Bone marrow (tissue), 2 donors: ENCODE results near the gene FBXO34.
"Not testable (repeated sequence)": the region's sequence is repeated elsewhere in the genome, so short reads cannot be mapped to it uniquely, and the experiment has no call there.

Source experiments
- DNase-seq, 2 donors: peaks; one replicate each; lab custom pipeline; 2025; lab: John Stamatoyannopoulos, UW

The FBXO34 gene

DNA sequence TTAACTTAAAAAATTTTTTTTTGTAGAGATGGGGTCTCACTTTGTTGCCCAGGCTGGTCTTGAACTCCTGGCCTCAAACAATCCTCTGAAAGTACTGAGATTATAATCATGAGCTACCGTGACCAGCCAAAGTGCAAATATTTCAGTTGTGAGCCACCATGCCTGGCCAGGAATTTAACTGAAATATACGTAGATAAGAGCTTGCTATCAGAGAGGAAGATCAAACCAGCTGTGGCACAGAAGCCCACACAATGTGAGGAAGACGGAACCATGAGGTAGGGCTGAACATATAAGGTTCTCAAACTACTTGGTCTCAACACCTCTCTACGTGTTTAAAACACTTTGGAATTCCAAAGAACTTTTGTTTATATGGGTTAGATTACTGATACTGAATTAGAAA lies 111.3 kb downstream of the FBXO34 start:
- no peak for DNase-seq

DNA sequence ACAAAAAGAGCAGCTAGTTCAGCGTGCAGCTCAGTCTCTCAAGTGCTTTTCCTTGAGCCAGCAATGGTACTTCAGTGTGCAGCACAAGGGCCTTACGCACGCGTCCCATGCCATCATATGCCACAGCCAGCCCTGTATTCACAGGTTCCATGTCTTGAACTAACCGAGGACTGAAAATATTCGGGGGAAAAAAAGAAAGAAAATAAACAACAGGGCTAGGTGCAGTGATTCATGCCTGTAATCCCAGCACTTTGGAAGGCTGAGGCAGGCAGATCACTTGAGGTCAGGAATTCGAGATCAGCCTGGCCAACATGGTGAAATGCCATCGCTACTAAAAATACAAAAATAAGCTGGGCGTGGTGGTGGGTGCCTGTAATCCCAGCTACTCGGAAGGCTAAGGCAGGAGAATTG lies 111.8 kb downstream of the FBXO34 start:
- not testable (repeated sequence) for DNase-seq

DNA sequence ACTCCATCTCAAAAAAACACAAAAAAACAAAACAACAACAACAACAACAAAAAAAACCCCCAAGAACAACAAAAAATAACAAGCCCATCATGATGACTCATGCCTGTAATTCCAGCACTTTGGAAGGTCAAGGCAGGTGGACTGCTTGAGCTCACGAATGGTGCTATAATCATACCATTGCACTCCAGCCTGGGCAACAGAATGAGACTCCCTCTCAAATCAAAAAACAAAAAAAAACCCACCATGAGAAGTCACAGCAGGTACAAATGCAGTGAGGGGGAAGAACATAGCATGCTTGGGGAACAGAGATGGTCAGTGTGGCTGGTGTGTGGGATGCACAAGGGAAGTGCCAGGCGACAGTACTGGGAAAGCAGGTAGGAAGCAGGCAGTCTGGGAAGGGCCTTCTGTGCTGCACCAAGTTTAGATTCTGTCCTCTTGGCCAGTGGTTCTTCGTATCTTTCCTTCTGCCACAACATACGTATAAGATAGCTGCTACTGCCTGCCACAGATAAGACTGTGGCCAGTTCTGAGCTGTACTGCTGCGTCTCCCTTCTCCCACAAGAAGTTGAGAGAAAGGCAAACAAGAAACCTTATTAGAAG lies 112.4 kb downstream of the FBXO34 start:
- DNase-seq: no peak

DNA sequence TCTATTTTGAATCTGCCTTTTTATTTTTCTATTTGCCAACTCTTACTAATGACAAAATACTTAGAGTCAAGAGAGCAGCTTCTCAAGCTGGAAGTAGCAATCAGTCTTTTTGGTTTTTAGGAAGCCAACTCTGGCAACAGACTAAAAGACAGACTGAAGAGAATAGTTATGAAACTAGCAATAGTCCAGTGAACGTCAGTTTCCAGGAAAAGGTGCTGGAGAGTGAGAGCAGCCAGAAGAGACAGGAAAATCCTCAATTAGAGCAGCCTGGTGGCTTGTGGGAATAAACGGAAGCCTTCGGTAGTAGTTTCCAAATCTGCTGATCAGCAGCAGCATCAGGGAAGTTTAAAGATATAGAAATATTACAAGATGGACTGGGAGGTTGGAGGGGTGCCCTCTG lies 113.3 kb downstream of the FBXO34 start:
- no peak for DNase-seq

DNA sequence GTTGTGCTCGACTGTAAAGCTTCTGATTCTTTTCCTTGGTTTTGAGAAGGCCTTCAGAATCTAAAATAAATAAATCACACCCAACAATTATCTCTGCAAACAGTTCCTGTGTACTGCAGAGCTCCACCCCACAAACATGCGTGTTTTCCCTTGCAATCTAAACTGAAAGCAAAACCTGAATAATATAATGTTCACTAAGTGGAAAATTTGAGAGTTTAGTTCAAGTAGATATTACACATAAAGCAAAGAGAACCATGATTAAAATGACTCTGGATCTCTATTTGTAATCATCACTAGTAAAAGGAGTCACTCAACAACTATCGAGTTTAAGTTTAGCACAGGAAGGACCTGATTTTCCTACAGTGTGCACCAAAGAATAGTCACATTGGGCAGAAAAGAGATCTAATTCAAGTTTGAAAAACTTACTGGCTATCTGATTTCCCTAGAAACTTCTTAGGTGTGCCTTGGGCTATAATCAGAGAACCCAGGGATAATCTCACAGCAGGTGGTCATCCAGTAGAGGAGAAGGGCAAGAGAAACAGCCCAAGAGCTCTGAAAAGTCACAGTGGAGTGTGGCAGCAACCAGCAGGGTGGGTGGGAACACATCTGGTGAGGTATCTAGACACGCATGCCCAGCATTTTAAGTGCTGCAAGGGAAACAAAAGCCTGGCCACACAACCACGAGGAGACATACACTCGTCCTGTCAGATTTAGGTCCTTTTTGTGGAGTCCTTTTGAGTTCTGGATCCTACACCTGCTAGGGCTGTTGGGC lies 115.0 kb downstream of the FBXO34 start:
- no peak for DNase-seq

DNA sequence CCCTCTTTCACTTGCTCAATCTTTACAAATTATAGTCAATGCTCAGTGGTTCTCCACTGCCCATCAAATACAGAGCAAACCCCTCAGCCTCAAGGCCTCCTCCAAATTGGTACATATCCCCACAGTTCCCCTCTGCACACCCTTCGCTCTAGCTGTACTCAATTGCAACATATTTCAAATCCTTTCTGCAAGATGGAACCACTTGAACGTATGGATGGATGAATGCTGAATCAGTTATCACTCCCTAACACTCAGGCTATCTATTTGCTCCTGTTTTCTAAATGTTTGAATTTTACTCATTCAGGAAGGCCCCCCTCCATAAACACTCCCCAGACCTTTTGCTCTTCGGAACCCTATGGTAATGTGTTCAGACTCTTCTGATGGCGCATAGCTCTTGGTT lies 115.9 kb downstream of the FBXO34 start:
- no peak for DNase-seq

DNA sequence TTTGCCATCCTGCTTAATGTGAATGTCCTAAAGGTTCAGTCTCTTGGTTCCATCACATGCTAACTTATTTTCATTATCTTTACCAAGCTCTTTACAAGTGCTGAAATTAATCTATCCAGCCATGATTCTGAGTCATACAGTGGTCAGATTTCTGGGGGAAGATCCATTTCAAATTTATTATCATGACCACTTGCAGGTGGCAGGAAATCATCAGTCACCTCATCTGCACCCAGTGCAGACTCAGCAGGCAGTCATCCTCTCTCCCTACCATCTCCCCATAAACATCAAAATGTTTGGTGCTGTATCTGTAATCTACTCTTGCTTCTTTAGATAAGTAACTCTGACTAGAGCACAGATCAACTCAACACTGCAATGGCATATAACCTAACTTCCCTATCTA lies 116.9 kb downstream of the FBXO34 start:
- no peak for DNase-seq

DNA sequence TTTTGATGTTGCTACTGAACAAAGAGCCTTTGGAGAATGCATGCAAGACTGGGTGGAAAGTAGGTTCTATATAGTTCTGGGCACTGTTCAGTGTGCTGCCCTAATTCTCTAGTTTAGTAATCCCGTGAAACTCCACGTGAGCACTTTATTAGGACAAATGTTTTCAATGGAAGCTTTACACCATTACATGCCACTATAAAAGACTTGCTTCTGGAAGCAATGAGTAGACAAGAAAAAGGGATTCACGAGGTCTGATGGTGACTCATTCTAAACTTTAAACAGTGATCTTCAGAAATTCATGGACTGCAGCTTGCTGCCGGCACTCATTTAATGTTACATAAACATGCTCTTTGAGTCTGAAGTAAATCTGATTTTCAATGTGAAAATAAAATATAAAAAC lies 118.1 kb downstream of the FBXO34 start:
- DNase-seq: no peak

DNA sequence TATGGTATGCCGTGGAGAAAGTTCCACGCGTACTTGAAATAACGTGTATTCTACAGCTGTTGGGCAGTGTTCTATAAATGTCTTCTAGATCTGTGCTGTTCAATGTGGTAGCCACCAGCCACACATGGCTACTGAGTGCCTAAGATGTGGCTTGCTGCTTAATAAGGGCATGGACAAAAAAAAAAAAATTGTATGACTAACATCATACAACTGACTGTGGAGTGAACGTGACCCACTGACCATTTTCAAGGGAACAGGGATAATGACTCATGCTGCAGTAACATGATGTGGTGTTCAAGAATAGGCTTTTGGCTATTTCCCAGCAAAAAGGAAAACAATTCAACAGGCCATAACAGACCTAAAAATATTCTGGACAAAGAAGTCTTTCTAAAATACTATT lies 127.5 kb downstream of the FBXO34 start:
- no peak for DNase-seq

DNA sequence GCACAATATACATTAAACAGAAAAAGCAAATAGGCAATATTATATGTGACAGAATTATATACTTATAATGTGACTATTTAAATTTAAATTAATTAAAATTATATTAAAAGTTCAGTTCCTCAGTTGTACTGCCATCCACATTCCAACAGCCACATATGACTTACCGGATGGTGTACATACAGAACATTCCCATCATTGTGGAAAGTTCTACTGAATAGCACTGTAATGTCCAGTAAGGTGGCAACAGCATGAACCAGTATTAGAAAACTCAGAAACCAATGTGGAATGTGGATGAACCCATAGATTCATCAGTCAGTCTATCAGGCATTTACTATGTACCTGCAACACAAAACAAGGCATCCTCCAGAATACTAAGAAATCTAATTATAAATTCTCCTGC lies 128.0 kb downstream of the FBXO34 start:
- DNase-seq: no peak

DNA sequence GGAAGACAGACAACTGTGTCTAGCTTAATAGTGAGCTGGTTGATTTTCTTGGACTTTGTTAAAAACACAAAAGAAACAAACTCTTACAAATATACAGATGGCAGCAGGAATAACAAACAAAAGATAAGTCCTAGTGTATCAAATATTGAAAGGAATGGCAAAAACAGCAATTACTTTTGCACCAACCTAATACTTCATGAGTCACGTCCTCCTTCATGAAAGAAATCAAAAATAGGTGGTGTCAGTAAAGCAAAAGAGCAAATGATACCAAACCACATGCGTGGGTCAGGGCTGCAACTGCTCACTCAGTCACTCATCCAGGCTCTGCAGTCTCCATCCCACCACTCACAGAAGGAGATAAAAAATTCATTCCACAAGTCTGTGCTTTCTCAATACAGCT lies 128.6 kb downstream of the FBXO34 start:
- DNase-seq: no peak

DNA sequence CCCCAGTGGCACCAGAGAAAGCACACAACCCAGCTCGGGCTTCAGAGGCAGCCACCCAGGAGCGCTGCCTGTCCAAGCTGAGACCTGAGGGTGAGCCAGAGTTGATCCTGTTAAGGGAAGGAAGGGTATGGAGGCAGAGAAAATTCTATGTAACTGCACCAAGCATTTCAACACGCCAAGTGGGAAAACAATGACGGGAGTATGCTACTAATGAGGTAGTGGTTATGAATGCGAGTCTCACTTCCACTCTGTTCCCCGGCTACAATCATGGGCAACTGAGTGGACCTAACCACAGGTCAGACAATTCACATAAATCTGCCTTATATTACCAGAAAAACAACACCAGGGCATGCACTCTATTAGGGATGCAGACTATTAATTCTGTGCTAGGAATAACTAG lies 130.5 kb downstream of the FBXO34 start:
- DNase-seq: no peak
